Peyer's patch (tissue), 4 donors: Measurements from ENCODE around the gene C1QTNF6.

Source experiments
- CTCF ChIP-seq, 6 experiments: fragments of 450-650 bp in 4 of 6; fragments of 200-600 bp in 2 of 6; sonication (generic) in 1 of 6; IDR thresholded peaks; one replicate each; pipeline ENCODE4 v1.5.1; 2017 to 2019; ENCODE audit warnings: antibody characterized with exemption in 6 of 6, mild to moderate bottlenecking in 3 of 6, moderate library complexity in 1 of 6
- POLR2A ChIP-seq, 2 donors: fragments of 450-650 bp; IDR thresholded peaks; one replicate each; pipeline ENCODE4 v1.5.1; 2017; ENCODE audit warnings: antibody characterized with exemption in 2 of 2, mild to moderate bottlenecking in 2 of 2, moderate library complexity in 2 of 2

- TF ChIP-seq POLR2A (IDR thresholded peaks at IDR 0.05) (no peak), CTCF (IDR thresholded peaks at IDR 0.05) (no peak)
Observed at GRCh38 chr22:37211866-37212173, 23.8 kb upstream of the C1QTNF6 start.
